HEK293T (cell line): ENCODE measurements around the gene SF3A2.

ENCODE experiments used
- ARNT ChIP-seq: fragments of 450-650 bp; IDR thresholded peaks from 2 replicates; pipeline ENCODE4 v1.6.1; 2017; ENCODE audit warnings: mild to moderate bottlenecking
- BHLHE40 ChIP-seq: fragments of 450-650 bp; IDR thresholded peaks from 2 replicates; pipeline ENCODE4 v1.6.1; 2016; ENCODE audit warnings: mild to moderate bottlenecking, moderate library complexity, borderline replicate concordance
- ELF4 ChIP-seq: fragments of 450-650 bp; IDR thresholded peaks from 2 replicates; pipeline ENCODE4 v1.6.1; 2017; ENCODE audit warnings: antibody characterized with exemption
- FOXA1 ChIP-seq: fragments of 450-650 bp; IDR thresholded peaks from 2 replicates; pipeline ENCODE4 v1.6.1; 2016; ENCODE audit warnings: mild to moderate bottlenecking
- FOXK2 ChIP-seq: fragments of 450-650 bp; IDR thresholded peaks from 2 replicates; pipeline ENCODE4 v1.6.1; 2016; ENCODE audit warnings: mild to moderate bottlenecking
- FOXM1 ChIP-seq: fragments of 450-650 bp; IDR thresholded peaks from 2 replicates; pipeline ENCODE4 v1.6.1; 2017; ENCODE audit warnings: mild to moderate bottlenecking, borderline replicate concordance
- L3MBTL2 ChIP-seq: fragments of 450-650 bp; conservative IDR thresholded peaks from 2 replicates; pipeline ENCODE4 v1.6.1; 2016; ENCODE audit warnings: mild to moderate bottlenecking
- LEF1 ChIP-seq: fragments of 450-650 bp; IDR thresholded peaks from 2 replicates; pipeline ENCODE4 v1.6.1; 2017; ENCODE audit warnings: mild to moderate bottlenecking, borderline replicate concordance
- NFRKB ChIP-seq: fragments of 450-650 bp; IDR thresholded peaks from 2 replicates; pipeline ENCODE4 v1.6.1; 2016; ENCODE audit warnings: mild to moderate bottlenecking, moderate library complexity
- PKNOX1 ChIP-seq: fragments of 450-650 bp; IDR thresholded peaks from 2 replicates; pipeline ENCODE4 v1.6.1; 2016
- SP1 ChIP-seq: fragments of 450-650 bp; IDR thresholded peaks from 2 replicates; pipeline ENCODE4 v1.6.1; 2017
- SUZ12 ChIP-seq: fragments of 450-650 bp; IDR thresholded peaks from 2 replicates; pipeline ENCODE4 v1.6.1; 2016; ENCODE audit warnings: mild to moderate bottlenecking
- TARDBP ChIP-seq: fragments of 450-650 bp; IDR thresholded peaks from 2 replicates; pipeline ENCODE4 v1.6.1; 2016

GRCh38 chr19:2201473-2202148 lies 35.0 kb upstream of the SF3A2 start:
- no peak for TF ChIP-seq SP1
- TF ChIP-seq FOXA1 = no peak
- no peak for TF ChIP-seq FOXM1
- TF ChIP-seq ELF4 = no peak
- no peak for TF ChIP-seq TARDBP
- no peak for TF ChIP-seq ARNT
- TF ChIP-seq SUZ12 = no peak
- no peak for TF ChIP-seq BHLHE40
- TF ChIP-seq PKNOX1 = no peak
- TF ChIP-seq NFRKB = no peak
- no peak for TF ChIP-seq L3MBTL2
- no peak for TF ChIP-seq FOXK2
- TF ChIP-seq LEF1 = no peak
